Measurements from ENCODE around the gene SPAG6.

The SPAG6 gene

DNA sequence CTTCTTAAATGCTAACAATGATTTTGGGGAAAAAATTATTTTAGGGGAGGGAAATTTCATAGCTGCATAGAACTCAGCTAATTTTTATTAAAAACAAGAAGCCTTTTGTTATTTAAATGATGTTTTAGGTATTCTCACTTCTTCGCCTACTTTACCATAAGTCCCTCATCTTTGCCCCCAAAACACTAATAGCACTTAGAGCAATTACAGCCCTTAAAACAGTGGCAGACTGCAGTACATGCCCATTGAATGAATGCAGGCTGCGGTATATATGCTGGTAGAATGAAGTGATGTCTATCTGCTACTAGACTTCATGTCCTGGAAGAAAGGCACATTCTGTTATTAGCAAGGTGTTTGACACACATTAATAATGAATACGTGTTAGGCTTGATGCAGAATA is 2.9 kb upstream of the SPAG6 start:
- TF ChIP-seq, protein P1, sequence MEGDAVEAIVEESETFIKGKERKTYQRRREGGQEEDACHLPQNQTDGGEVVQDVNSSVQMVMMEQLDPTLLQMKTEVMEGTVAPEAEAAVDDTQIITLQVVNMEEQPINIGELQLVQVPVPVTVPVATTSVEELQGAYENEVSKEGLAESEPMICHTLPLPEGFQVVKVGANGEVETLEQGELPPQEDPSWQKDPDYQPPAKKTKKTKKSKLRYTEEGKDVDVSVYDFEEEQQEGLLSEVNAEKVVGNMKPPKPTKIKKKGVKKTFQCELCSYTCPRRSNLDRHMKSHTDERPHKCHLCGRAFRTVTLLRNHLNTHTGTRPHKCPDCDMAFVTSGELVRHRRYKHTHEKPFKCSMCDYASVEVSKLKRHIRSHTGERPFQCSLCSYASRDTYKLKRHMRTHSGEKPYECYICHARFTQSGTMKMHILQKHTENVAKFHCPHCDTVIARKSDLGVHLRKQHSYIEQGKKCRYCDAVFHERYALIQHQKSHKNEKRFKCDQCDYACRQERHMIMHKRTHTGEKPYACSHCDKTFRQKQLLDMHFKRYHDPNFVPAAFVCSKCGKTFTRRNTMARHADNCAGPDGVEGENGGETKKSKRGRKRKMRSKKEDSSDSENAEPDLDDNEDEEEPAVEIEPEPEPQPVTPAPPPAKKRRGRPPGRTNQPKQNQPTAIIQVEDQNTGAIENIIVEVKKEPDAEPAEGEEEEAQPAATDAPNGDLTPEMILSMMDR (IDR thresholded peaks at IDR 0.05; ENCODE audit: insufficient read depth, low read depth, low read length, missing control alignments) = no peak
- no peak overlapping the region for H3K4me3 ChIP-seq (ENCODE audit: low read depth, low read length)
- no peak for DNase-seq (ENCODE audit: low read depth)

DNA sequence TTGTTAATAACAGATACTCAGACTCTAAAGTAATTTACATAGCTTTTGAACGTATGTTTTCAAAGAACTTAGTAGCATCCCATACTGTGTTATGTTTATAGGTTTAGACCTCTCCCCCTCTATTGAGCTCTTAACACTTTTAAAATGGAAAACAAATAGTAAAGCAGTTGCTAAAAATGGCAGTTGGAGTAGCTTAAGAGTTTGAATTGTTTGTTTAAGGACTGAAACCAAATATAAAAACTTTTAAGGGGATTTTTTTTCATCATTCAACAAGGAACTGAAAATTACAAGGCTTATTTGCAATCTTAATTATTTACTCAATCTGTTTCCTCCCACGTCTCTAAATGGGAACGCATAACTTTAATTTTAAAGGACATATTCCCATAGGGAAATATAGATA is 1.6 kb upstream of the SPAG6 start:
- H3K4me3 ChIP-seq (ENCODE audit: low read depth, low read length) = no peak overlapping the region
- DNase-seq (ENCODE audit: low read depth) = no peak
- TF ChIP-seq, protein P1 (IDR thresholded peaks at IDR 0.05; ENCODE audit: insufficient read depth, low read depth, low read length, missing control alignments) = no peak

DNA sequence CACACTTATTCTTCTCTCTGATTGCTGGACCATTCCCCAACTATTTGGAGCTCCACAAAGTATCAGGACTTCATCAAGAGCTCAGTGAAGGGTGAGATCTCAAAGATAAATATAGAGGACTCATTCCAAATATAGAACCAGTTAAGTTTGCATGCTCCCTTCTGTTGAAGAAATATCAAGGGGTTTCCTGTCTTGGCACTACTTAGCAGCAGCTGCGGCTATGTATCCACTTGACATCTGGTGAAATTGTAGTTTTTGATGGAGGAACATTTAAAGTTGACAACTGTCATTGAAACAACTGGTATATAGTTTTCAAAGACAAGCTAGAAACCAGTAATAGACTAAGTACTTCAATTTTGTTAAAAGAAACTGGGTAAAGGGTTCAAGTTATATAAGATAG is 1.0 kb upstream of the SPAG6 start:
- TF ChIP-seq, protein P1 (IDR thresholded peaks at IDR 0.05; ENCODE audit: insufficient read depth, low read depth, low read length, missing control alignments) = no peak
- no peak for DNase-seq (ENCODE audit: low read depth)
- H3K4me3 ChIP-seq (ENCODE audit: low read depth, low read length) = no peak overlapping the region

DNA sequence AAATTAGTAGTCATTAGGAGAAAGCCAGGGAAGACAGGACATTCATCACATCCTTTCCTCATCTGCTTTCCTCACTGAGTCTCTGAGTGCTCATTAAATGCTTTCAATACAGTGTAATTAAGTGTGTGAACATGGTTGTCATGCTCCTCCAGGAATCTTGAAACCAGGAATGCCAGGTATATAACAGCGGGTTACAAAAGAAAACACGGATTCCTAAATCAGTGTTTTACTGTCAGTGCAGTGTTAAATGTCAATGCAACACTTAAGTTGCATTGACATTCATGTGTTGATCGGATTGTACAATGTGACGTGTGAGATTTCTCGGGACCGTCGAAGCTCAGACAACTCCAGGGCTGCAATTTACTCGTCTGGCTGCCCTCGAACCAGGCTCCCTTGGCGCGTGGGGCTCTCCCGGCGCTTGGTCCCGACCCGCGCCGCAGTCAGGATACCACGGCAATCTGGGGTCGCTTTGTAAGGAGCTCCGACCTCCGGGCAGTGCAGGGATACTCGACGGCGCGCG is 455 bp upstream of the SPAG6 start:
- no peak for DNase-seq (ENCODE audit: low read depth)
- TF ChIP-seq, protein P1 (IDR thresholded peaks at IDR 0.05; ENCODE audit: insufficient read depth, low read depth, low read length, missing control alignments) = no peak
- H3K4me3 ChIP-seq (ENCODE audit: low read depth, low read length) = peak overlapping the region; percentile 5; the same call in 1 of the 2 replicates

DNA sequence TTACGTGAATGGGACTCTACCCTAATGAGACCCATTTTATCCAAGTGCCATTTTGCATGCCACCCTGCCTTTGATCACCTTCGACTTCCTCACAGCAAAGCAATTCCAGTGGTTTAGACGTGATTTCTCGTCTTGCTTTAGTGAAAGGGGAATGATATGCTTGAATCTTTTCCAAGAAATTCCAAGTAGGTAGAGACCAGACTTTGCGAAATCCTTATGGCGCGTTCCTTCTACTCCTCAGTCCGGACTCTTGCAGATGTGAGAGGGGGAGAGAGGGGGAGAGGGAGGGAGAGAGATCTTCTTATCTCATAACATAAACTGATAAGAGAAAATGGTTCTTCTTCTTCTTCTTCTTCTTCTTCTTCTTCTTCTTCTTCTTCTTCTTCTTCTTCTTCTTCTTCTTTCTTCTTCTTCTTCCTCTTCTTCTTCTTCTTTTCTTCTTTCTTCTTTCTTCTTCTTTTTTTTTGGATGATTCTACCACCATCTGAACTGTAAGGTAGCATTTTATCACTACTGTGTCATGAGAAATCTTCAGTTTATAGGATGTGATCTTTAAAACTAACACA is 883 bp downstream of the SPAG6 start:
- H3K4me3 ChIP-seq (ENCODE audit: low read depth, low read length) = no peak overlapping the region
- TF ChIP-seq, protein P1 (IDR thresholded peaks at IDR 0.05; ENCODE audit: insufficient read depth, low read depth, low read length, missing control alignments) = no peak

DNA sequence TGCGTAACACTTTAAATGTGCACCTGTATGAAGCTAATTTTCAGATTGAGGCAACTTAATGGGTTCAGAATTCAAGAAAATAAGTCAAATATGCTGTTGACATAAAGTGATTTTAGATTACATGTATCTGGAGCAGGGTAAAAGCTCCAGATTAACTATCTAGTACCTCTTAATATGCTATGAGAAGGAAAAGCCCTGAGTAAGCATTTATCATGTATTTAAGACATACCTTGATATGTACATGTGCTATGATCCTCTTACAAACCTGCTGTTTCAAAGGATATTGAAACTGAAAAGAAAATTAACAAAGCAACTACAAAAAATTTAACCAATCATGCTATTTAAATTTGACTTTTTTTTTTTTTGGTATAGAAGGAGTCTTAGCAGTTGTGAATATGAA is 4.5 kb downstream of the SPAG6 start:
- TF ChIP-seq, protein P1 (IDR thresholded peaks at IDR 0.05; ENCODE audit: insufficient read depth, low read depth, low read length, missing control alignments) = no peak
- DNase-seq (ENCODE audit: low read depth) = no peak
- H3K4me3 ChIP-seq (ENCODE audit: low read depth, low read length) = no peak overlapping the region

More for the DNA sequence above, 883 bp downstream of the SPAG6 start:
- DNase-seq (ENCODE audit: low read depth) = no peak

DNA sequence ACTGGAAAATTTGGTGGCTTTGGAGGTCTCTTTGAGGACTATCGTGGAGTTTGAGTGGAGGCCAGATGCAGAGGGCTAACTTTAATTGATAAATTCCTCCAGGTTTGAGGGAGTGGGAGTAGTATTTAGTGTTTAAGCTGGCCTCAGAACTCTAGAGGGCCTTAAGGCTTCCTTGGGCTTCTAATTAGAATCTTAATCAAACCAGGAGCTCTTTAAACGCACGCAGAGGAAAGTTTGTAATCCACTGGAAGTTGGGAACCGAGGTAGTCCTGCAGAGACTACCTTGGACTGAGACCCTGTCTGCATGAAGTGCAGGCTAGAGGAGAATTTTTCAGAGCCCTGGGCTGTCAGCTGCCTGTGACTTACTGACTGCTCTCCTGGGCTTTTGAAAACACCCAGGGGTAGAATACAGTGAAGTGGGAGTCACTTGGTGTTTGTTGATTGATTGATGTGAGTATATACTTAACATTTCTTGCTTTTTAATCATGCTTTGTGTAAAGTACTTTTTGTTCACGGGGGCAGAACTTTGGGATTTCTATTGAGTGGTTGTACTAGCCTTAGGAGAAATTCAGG is 5.9 kb downstream of the SPAG6 start:
- TF ChIP-seq, protein P1 (IDR thresholded peaks at IDR 0.05; ENCODE audit: insufficient read depth, low read depth, low read length, missing control alignments) = no peak

More for the DNA sequence above, 5.9 kb downstream of the SPAG6 start:
- no peak for DNase-seq (ENCODE audit: low read depth)
- no peak overlapping the region for H3K4me3 ChIP-seq (ENCODE audit: low read depth, low read length)

All from GM12865 (cell line).